Transverse colon (tissue), 4 donors: ENCODE measurements around the gene TMEM225. TPM values are rescaled to one million over a fixed set of nuclear protein-coding genes. Genes with fewer than 3 reads are reported as not detected.

Experiments
- DNase-seq: peaks from one replicate; pipeline ENCODE4 v3.0.0-alpha.2; 2019
- H3K27ac ChIP-seq, 4 donors: fragments of 200-600 bp; sonication (generic); 2 replicates each; pipeline ENCODE4 v1.5.1; 2016 to 2018; ENCODE audit warnings: inconsistent platforms in 4 of 4
- H3K27me3 ChIP-seq: fragments of 200-600 bp; sonication (generic); 2 replicates; pipeline ENCODE4 v1.5.1; 2017; ENCODE audit warnings: inconsistent platforms
- H3K36me3 ChIP-seq, 4 donors: fragments of 200-600 bp; sonication (generic); 2 replicates each; pipeline ENCODE4 v1.5.1; 2017 to 2019; ENCODE audit warnings: inconsistent platforms in 4 of 4
- H3K4me1 ChIP-seq, 4 donors: fragments of 200-600 bp; sonication (generic); 2 replicates each; pipeline ENCODE4 v1.5.1; 2017 to 2020; ENCODE audit warnings: inconsistent platforms in 4 of 4
- H3K4me3 ChIP-seq, 4 donors: fragments of 200-600 bp; sonication (generic); 1 replicate in 1 of 4; 2 replicates in 3 of 4; pipeline versions ENCODE4 v1.5.1 to v1.6.1; 2017 to 2019; ENCODE audit warnings: inconsistent platforms in 4 of 4
- H3K9me3 ChIP-seq, 2 donors: fragments of 200-600 bp; sonication (generic); 2 replicates each; pipeline ENCODE4 v1.5.1; 2017 to 2019; ENCODE audit warnings: inconsistent platforms in 2 of 2
- CTCF ChIP-seq, 5 experiments: fragments of 200-600 bp in 3 of 5; fragments of 450-650 bp in 2 of 5; sonication (generic) in 3 of 5; IDR thresholded peaks; 1 replicate in 2 of 5; 2 replicates in 3 of 5; pipeline ENCODE4 v1.5.1; 2016 to 2017; ENCODE audit warnings: antibody characterized with exemption in 5 of 5, inconsistent platforms in 3 of 5, mild to moderate bottlenecking in 2 of 5, moderate library complexity in 1 of 5
- EP300 ChIP-seq: sonication (generic); formaldehyde crosslinking; IDR thresholded peaks from one replicate; pipeline ENCODE4 v1.6.1; 2017; ENCODE audit warnings: antibody characterized with exemption, low read depth
- POLR2A ChIP-seq: fragments of 450-650 bp; IDR thresholded peaks from one replicate; pipeline ENCODE4 v1.6.1; 2016; ENCODE audit warnings: antibody characterized with exemption, mild to moderate bottlenecking, moderate library complexity
- POLR2AphosphoS5 ChIP-seq, 3 donors: sonication (generic); formaldehyde crosslinking; IDR thresholded peaks; one replicate each; pipeline ENCODE4 v1.6.1; 2016; ENCODE audit warnings: antibody characterized with exemption in 3 of 3
- WGBS, 2 donors: methylation state at CpG; one replicate each; pipeline ENCODE4 v1.1.5; 2018; ENCODE audit warnings: low coverage in 1 of 2; 5-methylcytosine and 5-hydroxymethylcytosine counted together
- in situ Hi-C, 4 donors: fragments of 200-750 bp; cut with MboI; loops; one replicate each; pipeline versions ENCODE4 v1.15.0 to v1.15.1; 2017; ENCODE audit warnings: low sequenced_read_pairs in 3 of 4, low pct_ligation_motif_present in 1 of 4, low pct_unique_long_range_greater_than_20kb in 1 of 4
- intact Hi-C: fragments of 100-400 bp; cut with DNase I; formaldehyde crosslinking; loops from one replicate; pipeline ENCODE4 v1.15.1; 2023; ENCODE audit warnings: low total_unique reads
- total RNA-seq, 4 donors: library from RNA; depleted of rRNA; stranded (reverse); fragments of >200 nt; gene quantifications; one replicate each; pipeline ENCODE4 v1.1.0, GENCODE V29; 2016

TMEM225 gene
- total RNA-seq, 4 donors from 2014 or later, result not detected

GRCh38 chr11:123903932-123904331 lies 18.5 kb upstream of the TMEM225 start:
- Histone ChIP-seq H3K9me3 (no peaks in the 10 kb centered on the region), H3K27ac (no peak overlapping the region), H3K4me3 (no peak overlapping the region), H3K36me3 (no peaks in the 10 kb centered on the region), H3K4me1 (no peaks in the 10 kb centered on the region), H3K27me3 (no peaks in the 10 kb centered on the region)
- 65 to 82% methylated on average over 2 of the region's 2 CpGs for WGBS, 2 donors
- DNase-seq, result no peak
- intact Hi-C loops (no loop called here), in situ Hi-C loops (no loop called here)
- TF ChIP-seq POLR2AphosphoS5 (IDR thresholded peaks at IDR 0.05) (no peak), POLR2A (no peak), CTCF (IDR thresholded peaks at IDR 0.05) (no peak), EP300 (no peak)

- DNase-seq, result no peak
- in situ Hi-C loops (no loop called here), intact Hi-C loops (no loop called here)
- Histone ChIP-seq H3K4me1 (no peaks in the 10 kb centered on the region), H3K27ac (no peak within 1 kb of the TSS), H3K27me3 (no peaks in the 10 kb centered on the region), H3K4me3 (no peak within 1 kb of the TSS), H3K36me3 (no peaks in the 10 kb centered on the region), H3K9me3 (no peaks in the 10 kb centered on the region)
- TF ChIP-seq EP300 (no peak), POLR2AphosphoS5 (IDR thresholded peaks at IDR 0.05) (no peak), POLR2A (no peak), CTCF (IDR thresholded peaks at IDR 0.05) (no peak)
- WGBS, 2 donors, result 83 to 89% methylated on average over 1 of the region's 1 CpG
These were observed 16.4 kb upstream of the TMEM225 start, which contains the start of gene OR8D4 for GRCh38 chr11:123901867-123902266. OR8D4 (plus strand) TSS chr11:123902167; CDS start chr11:123906432, 4,265 bp downstream.

GRCh38 chr11:123899792-123900191 lies 14.3 kb upstream of the TMEM225 start:
- H3K4me1 ChIP-seq, result no peaks in the 10 kb centered on the region
- intact Hi-C loops, result no loop called here
- no peaks in the 10 kb centered on the region for H3K9me3 ChIP-seq
- no peaks in the 10 kb centered on the region for H3K27me3 ChIP-seq
- TF ChIP-seq POLR2AphosphoS5 (IDR thresholded peaks at IDR 0.05) (no peak), EP300 (no peak), CTCF (IDR thresholded peaks at IDR 0.05) (no peak), POLR2A (no peak)
- 63 to 73% methylated on average over 1 to 3 of the region's 3 CpGs for WGBS, 2 donors
- H3K27ac ChIP-seq, result no peak overlapping the region
- no peak overlapping the region for H3K4me3 ChIP-seq
- H3K36me3 ChIP-seq, result no peaks in the 10 kb centered on the region
- in situ Hi-C loops, result no loop called here
- DNase-seq, result no peak

- DNase-seq, result no peak
- Histone ChIP-seq H3K27me3 (no peaks in the 10 kb centered on the region), H3K9me3 (no peaks in the 10 kb centered on the region), H3K36me3 (no peaks in the 10 kb centered on the region), H3K4me1 (no peaks in the 10 kb centered on the region), H3K27ac (no peak overlapping the region), H3K4me3 (no peak overlapping the region)
- intact Hi-C loops (no loop called here), in situ Hi-C loops (no loop called here)
- TF ChIP-seq CTCF (IDR thresholded peaks at IDR 0.05) (no peak), POLR2AphosphoS5 (IDR thresholded peaks at IDR 0.05) (no peak), EP300 (no peak), POLR2A (no peak)
These were observed 6.6 kb upstream of the TMEM225 start for GRCh38 chr11:123892031-123892430.
